AG04449 (cell line): ENCODE results near the gene BLVRB.

Source experiments
- CTCF ChIA-PET: fragments of 350-600 bp; formaldehyde crosslinking; extraction: SDS; loops from one replicate; lab custom pipeline; 2021; ENCODE audit warnings: antibody characterized with exemption; lab: Yijun Ruan, JAX
- POLR2A ChIA-PET: fragments of 400-600, 350-600 bp; formaldehyde crosslinking; extraction: SDS; loops from one replicate; lab custom pipeline; 2020; ENCODE audit warnings: antibody characterized with exemption, inconsistent platforms; lab: Yijun Ruan, JAX
- DNase-seq: peaks from one replicate; pipeline ENCODE4 v3.0.0-alpha.2; 2010; ENCODE audit warnings: low read depth, low spot score
- H3K4me3 ChIP-seq: 2 replicates; pipeline ENCODE4 v1.5.1; 2011; ENCODE audit warnings: low read depth, mild to moderate bottlenecking, control low read depth, low read length
- CTCF ChIP-seq: IDR thresholded peaks from one replicate; pipeline ENCODE4 v1.5.1; 2011; ENCODE audit warnings: mild to moderate bottlenecking, moderate library complexity, low read length, control low read depth, inconsistent platforms; ENCODE audit not compliant: insufficient read depth; ENCODE audit errors: missing control alignments

The BLVRB gene

GRCh38 chr19:40414542-40415535 is 50.7 kb downstream of the BLVRB start:
- no peak overlapping the region for H3K4me3 ChIP-seq

GRCh38 chr19:40413291-40413845 is 52.2 kb downstream of the BLVRB start, which contains the start of gene PRX:
TSS of gene PRX (minus strand) at chr19:40413378. CDS start at chr19:40407932, 5,446 bp downstream.
- POLR2A ChIA-PET, result interaction anchor here (0.8 to 1.8 kb wide), 2 partner anchors 10 to 13 kb away, joined by 4 to 5 read pairs; partner anchors contain the start of gene SERTAD1
- CTCF ChIA-PET, result interaction anchor here (1.3 to 2.5 kb wide), 2 partner anchors 10 to 51 kb away, joined by 5 to 14 read pairs; no protein-coding TSS in a partner anchor

More at GRCh38 chr19:40414542-40415535, 50.7 kb downstream of the BLVRB start:
- no peak for DNase-seq
- ChIA-PET POLR2A (interaction anchor here (1.2 kb wide), 1 partner anchor 11 kb away, joined by 4 read pairs; the partner anchor contains the start of gene SERTAD1), CTCF (interaction anchor here (0.9 to 2.5 kb wide), 5 partner anchors 8 to 109 kb away, joined by 3 to 14 read pairs (median 3); partner anchors contain the start of gene SERTAD1)
- TF ChIP-seq CTCF, result no peak

GRCh38 chr19:40412866-40413265 is 52.7 kb downstream of the BLVRB start:
- ChIA-PET CTCF (interaction anchor here (0.7 to 7.3 kb wide), 4 partner anchors 8 to 108 kb away, joined by 3 to 62 read pairs (median 10); no protein-coding TSS in a partner anchor), POLR2A (interaction anchor here (0.8 to 1.8 kb wide), 2 partner anchors 9 to 13 kb away, joined by 4 to 5 read pairs; partner anchors contain the start of gene SERTAD1)
- H3K4me3 ChIP-seq, result no peak overlapping the region
- no peak for TF ChIP-seq CTCF
- DNase-seq, result no peak

More at GRCh38 chr19:40413291-40413845, 52.2 kb downstream of the BLVRB start, which contains the start of gene PRX:
- no peak for DNase-seq
- TF ChIP-seq CTCF, result no peak
- H3K4me3 ChIP-seq, result no peak within 1 kb of the TSS

GRCh38 chr19:40411958-40412499 is 53.5 kb downstream of the BLVRB start:
- no peak for DNase-seq
- TF ChIP-seq CTCF, result no peak
- ChIA-PET CTCF (interaction anchor here (1.1 to 7.3 kb wide), 3 partner anchors 8 to 42 kb away, joined by 3 to 62 read pairs (median 14); no protein-coding TSS in a partner anchor), POLR2A (no interaction called here)
- H3K4me3 ChIP-seq, result no peak overlapping the region

GRCh38 chr19:40411125-40411842 is 54.3 kb downstream of the BLVRB start:
- TF ChIP-seq CTCF, result no peak
- no peak overlapping the region for H3K4me3 ChIP-seq
- ChIA-PET POLR2A (interaction anchor here (0.8 kb wide), 1 partner anchor 9 kb away, joined by 4 read pairs; no protein-coding TSS in a partner anchor), CTCF (interaction anchor here (0.9 to 7.3 kb wide), 3 partner anchors 9 to 43 kb away, joined by 3 to 62 read pairs (median 4); no protein-coding TSS in a partner anchor)
- DNase-seq, result no peak
